K562 (cell line): Measurements from ENCODE around the gene SLC32A1. TPM values are rescaled to one million over a fixed set of nuclear protein-coding genes. Genes with fewer than 3 reads are reported as not detected.

Experiments
- BRF2 ChIP-seq: IDR thresholded peaks from 3 replicates; pipeline ENCODE4 v1.6.1; 2011; ENCODE audit warnings: borderline replicate concordance, mild to moderate bottlenecking; ENCODE audit not compliant: insufficient read length, insufficient read depth
- CEBPG ChIP-seq, 3 experiments: fragments of 200-800 bp in 1 of 3; sonication (Bioruptor generic) in 1 of 3; sonication (generic) in 1 of 3; formaldehyde crosslinking in 1 of 3; IDR thresholded peaks in 2 of 3; conservative IDR thresholded peaks in 1 of 3; 2 replicates each; pipeline versions ENCODE4 v1.6.1 to v1.8.0; 2016 to 2022; ENCODE audit warnings: missing compliant biosample characterization in 2 of 3, missing genetic modification characterization in 2 of 3, mild to moderate bottlenecking in 1 of 3, missing genetic modification reagents in 1 of 3
- CREB1 ChIP-seq, 2 experiments: sonication (generic) in 1 of 2; formaldehyde crosslinking in 1 of 2; IDR thresholded peaks; 2 replicates each; pipeline versions ENCODE4 v1.6.1 to v1.8.0; 2012 to 2022; ENCODE audit warnings: inconsistent platforms in 1 of 2, mild to moderate bottlenecking in 1 of 2, missing genetic modification reagents in 1 of 2, moderate library complexity in 1 of 2
- ETV5 ChIP-seq: sonication (generic); formaldehyde crosslinking; IDR thresholded peaks from 2 replicates; pipeline ENCODE4 v1.4.0; 2020; ENCODE audit warnings: low read depth, mild to moderate bottlenecking, missing genetic modification reagents
- FOXA1 ChIP-seq: fragments of 450-650 bp; IDR thresholded peaks from 2 replicates; pipeline ENCODE4 v1.6.1; 2016; ENCODE audit warnings: mild to moderate bottlenecking, borderline replicate concordance
- FOXP1 ChIP-seq: sonication (generic); formaldehyde crosslinking; IDR thresholded peaks from 2 replicates; pipeline ENCODE4 v1.8.0; 2022; ENCODE audit warnings: mild to moderate bottlenecking, missing genetic modification reagents
- KDM5B ChIP-seq: fragments of 200-600 bp; sonication (generic); IDR thresholded peaks from 2 replicates; pipeline ENCODE4 v1.6.1; 2012; ENCODE audit warnings: low read depth, mild to moderate bottlenecking, moderate library complexity, low read length, control low read depth, inconsistent platforms; ENCODE audit not compliant: insufficient replicate concordance
- MECOM ChIP-seq: fragments of 250-450 bp; sonication (Bioruptor Pico); IDR thresholded peaks from 2 replicates; pipeline ENCODE4 v1.8.0; 2022; ENCODE audit warnings: inconsistent platforms
- PHF8 ChIP-seq: fragments of 200-600 bp; sonication (generic); IDR thresholded peaks from 2 replicates; pipeline ENCODE4 v1.6.1; 2012; ENCODE audit warnings: mixed run types, mild to moderate bottlenecking, inconsistent platforms, low read length, moderate library complexity, borderline replicate concordance
- POLR2AphosphoS2 ChIP-seq: IDR thresholded peaks from 2 replicates; pipeline ENCODE4 v1.6.1; 2012; ENCODE audit warnings: low read length, improper control_type of control experiment
- RCOR1 ChIP-seq, 2 experiments: IDR thresholded peaks; 2 replicates each; pipeline ENCODE4 v1.6.1; 2012; ENCODE audit warnings: low read depth in 2 of 2, low read length in 2 of 2, borderline replicate concordance in 1 of 2, improper control_type of control experiment in 1 of 2
- SUPT5H ChIP-seq: fragments of 450-650 bp; IDR thresholded peaks from 2 replicates; pipeline ENCODE4 v1.6.1; 2016
- TCF7L2 ChIP-seq: fragments of 150-350 bp; IDR thresholded peaks from 2 replicates; pipeline ENCODE4 v1.6.1; 2016; ENCODE audit warnings: low read depth, mild to moderate bottlenecking, low read length, moderate library complexity
- TEAD4 ChIP-seq, 2 experiments: sonication (generic) in 1 of 2; formaldehyde crosslinking in 1 of 2; IDR thresholded peaks; 2 replicates each; pipeline versions ENCODE4 v1.6.1 to v1.8.0; 2012 to 2022; ENCODE audit warnings: borderline replicate concordance in 1 of 2, inconsistent platforms in 1 of 2, low read length in 1 of 2, mild to moderate bottlenecking in 1 of 2, missing genetic modification reagents in 1 of 2
- USF1 ChIP-seq: sonication (generic); formaldehyde crosslinking; IDR thresholded peaks from 2 replicates; pipeline ENCODE4 v1.9.0; 2022; ENCODE audit warnings: mild to moderate bottlenecking, missing genetic modification reagents
- ZBTB9 ChIP-seq: fragments of 450-650 bp; formaldehyde crosslinking; IDR thresholded peaks from 2 replicates; pipeline ENCODE4 v1.4.0; 2020; ENCODE audit warnings: mild to moderate bottlenecking, moderate library complexity
- ZNF395 ChIP-seq: fragments of 200-800 bp; sonication (Bioruptor generic); IDR thresholded peaks from 2 replicates; pipeline ENCODE4 v1.6.1; 2017; ENCODE audit warnings: missing genetic modification characterization, missing compliant biosample characterization
- ZNF408 ChIP-seq: fragments of 250-450 bp; sonication (Bioruptor Pico); IDR thresholded peaks from 2 replicates; pipeline ENCODE4 v1.4.0; 2020; ENCODE audit warnings: low read depth, mild to moderate bottlenecking, moderate library complexity
- ZNF717 ChIP-seq: fragments of 250-450 bp; sonication (Bioruptor Pico); IDR thresholded peaks from 2 replicates; pipeline ENCODE4 v1.5.0; 2021
- polyA plus RNA-seq, 8 experiments: library from polyadenylated mRNA; depleted of rRNA in 4 of 8; stranded (reverse) in 5 of 8; unstranded in 3 of 8; fragments of >200 nt; fragmentation: Nextera tagmentation in 2 of 8; fragmentation: Illumina TruSeq in 1 of 8; extraction: Ambion mirVana in 2 of 8; extraction: Trizol in 1 of 8; gene quantifications; 2 replicates each; pipeline versions ENCODE4 v1.2.1 to v1.2.3, GENCODE V29; 2011 to 2014; ENCODE audit warnings: inconsistent platforms in 1 of 8, missing spikeins in 1 of 8
- total RNA-seq, 7 experiments: library from RNA; depleted of rRNA in 6 of 7; stranded (reverse); fragments of >200 nt in 6 of 7; fragmentation: Illumina TruSeq in 2 of 7; extraction: Trizol in 2 of 7; gene quantifications; 2 replicates each; pipeline versions ENCODE4 v1.2.1 to v1.2.3, GENCODE V29; 2011 to 2021; ENCODE audit warnings: low replicate concordance in 1 of 7

Gene SLC32A1
- total and polyA plus RNA-seq, 9 of the 15 experiments (the other 6 are each of a cell fraction or from before 2014, with no cell fraction given) = not detected

- TF ChIP-seq FOXA1 (no peak), CEBPG (CRISPR knock-in tag; IDR thresholded peaks at IDR 0.05) (peak; percentile 48; the same call in 1 of the 2 replicates), CEBPG (tag; conservative IDR thresholded peaks at IDR 0.05 in 1 of 2, IDR thresholded peaks at IDR 0.05 in 1 of 2) (no peak), ZNF408 (CRISPR knock-in tag) (no peak), ZNF395 (CRISPR knock-in tag) (no peak), TCF7L2 (no peak), KDM5B (peak; percentile 93), SUPT5H (peak; percentile 75), FOXP1 (peak; percentile 84; the same call in 1 of the 2 replicates), ZNF717 (CRISPR knock-in tag) (no peak), RCOR1 (IDR thresholded peaks at IDR 0.05; ENCODE audit: borderline replicate concordance in 1 of 2, low read depth in 2 of 2, low read length in 2 of 2) (no peak), USF1 (peak; percentile 37; the same call in 1 of the 2 replicates), ZBTB9 (CRISPR knock-in tag) (no peak), MECOM (CRISPR knock-in tag) (no peak), POLR2AphosphoS2 (no peak), CREB1 (IDR thresholded peaks at IDR 0.05) (peak; percentile 77), CREB1 (CRISPR knock-in tag; IDR thresholded peaks at IDR 0.05) (peak; percentile 86), TEAD4 (IDR thresholded peaks at IDR 0.05; ENCODE audit: low read length) (no peak), TEAD4 (CRISPR knock-in tag; IDR thresholded peaks at IDR 0.05; ENCODE audit: borderline replicate concordance) (0 out of 2 replicates have a peak, but pooled peaks have one; percentile 57), ETV5 (CRISPR knock-in tag) (0 out of 2 replicates have a peak, but pooled peaks have one; percentile 25), PHF8 (peak; percentile 98; the same call in 1 of the 2 replicates), BRF2 (no peak)
Observed at GRCh38 chr20:38748097-38748860, 24.0 kb downstream of the SLC32A1 start, which contains the start of gene ACTR5 (continued).
